ENCODE measurements around the gene FAM210A.

DNA sequence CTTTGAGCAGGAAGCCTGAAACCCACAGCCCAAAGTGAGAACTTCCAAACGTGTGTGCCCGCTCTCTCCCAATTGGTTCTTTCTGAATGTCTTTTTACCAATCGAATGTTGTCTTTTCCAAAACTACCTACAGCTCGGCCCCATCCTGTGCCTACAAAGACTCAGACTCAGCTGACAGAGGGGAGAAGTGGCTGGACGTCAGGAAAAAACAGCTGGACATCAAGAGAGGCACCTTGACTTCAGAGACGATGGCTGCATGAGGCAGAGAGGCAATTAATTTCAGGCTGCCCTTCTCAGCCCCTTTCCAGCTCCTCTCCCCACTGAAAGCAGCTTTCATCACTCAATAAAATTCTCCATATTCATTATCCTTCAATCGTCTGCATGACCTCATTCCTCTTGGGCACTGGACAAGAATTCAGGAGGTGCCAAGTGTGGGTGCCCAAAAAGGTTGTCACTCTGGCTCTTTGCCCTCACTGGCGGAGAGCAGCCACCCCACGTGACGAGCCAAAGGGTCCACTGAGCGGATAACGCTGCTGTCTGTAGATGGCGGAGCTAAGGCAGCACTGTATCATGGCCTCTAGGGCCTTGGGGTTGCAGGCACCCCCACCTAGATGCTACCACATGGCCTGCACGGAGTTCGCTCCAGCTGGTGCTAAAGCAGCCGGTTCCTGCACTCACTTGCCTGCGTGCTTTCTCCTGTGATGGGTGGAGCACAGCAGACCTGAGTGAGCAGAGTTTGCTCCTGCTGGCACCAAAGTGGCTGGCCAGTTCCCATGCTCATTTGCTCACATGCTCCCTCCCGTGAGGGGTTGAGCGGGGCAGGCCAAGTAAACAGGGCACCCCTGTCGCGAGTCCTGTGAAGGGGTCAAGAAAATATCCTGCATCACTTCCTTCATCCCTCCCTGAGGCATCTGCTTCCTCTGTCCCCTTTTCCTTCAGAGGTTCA lies 37.9 kb downstream of the FAM210A start:
- TF ChIP-seq, protein P1, sequence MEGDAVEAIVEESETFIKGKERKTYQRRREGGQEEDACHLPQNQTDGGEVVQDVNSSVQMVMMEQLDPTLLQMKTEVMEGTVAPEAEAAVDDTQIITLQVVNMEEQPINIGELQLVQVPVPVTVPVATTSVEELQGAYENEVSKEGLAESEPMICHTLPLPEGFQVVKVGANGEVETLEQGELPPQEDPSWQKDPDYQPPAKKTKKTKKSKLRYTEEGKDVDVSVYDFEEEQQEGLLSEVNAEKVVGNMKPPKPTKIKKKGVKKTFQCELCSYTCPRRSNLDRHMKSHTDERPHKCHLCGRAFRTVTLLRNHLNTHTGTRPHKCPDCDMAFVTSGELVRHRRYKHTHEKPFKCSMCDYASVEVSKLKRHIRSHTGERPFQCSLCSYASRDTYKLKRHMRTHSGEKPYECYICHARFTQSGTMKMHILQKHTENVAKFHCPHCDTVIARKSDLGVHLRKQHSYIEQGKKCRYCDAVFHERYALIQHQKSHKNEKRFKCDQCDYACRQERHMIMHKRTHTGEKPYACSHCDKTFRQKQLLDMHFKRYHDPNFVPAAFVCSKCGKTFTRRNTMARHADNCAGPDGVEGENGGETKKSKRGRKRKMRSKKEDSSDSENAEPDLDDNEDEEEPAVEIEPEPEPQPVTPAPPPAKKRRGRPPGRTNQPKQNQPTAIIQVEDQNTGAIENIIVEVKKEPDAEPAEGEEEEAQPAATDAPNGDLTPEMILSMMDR (IDR thresholded peaks at IDR 0.05), result no peak
- no peak for TF ChIP-seq POLR2A (IDR thresholded peaks at IDR 0.05)

Measured in prostate gland (tissue), 2 donors.